Spinal cord (tissue), 10 donors: Measurements from ENCODE around the gene WDR89. TPM values are rescaled to one million over a fixed set of nuclear protein-coding genes. Genes with fewer than 3 reads are reported as not detected.
A peak's percentile ranks its signal among the peaks of the same experiment; 100 is the strongest.
"Not testable (repeated sequence)": the region's sequence is repeated elsewhere in the genome, so short reads cannot be mapped to it uniquely, and the experiment has no call there.

Source experiments
- DNase-seq, 6 donors: peaks; one replicate each; pipeline versions ENCODE4 v3.0.0 to v3.0.0-alpha.2; 2013 to 2015; ENCODE audit warnings: low spot score in 6 of 6, low read depth in 4 of 6
- H3K27ac ChIP-seq: one replicate; pipeline ENCODE4 v1.5.1; 2013; ENCODE audit warnings: low read depth, low read length, control low read depth
- H3K27me3 ChIP-seq: one replicate; pipeline ENCODE4 v1.6.1; 2013; ENCODE audit warnings: low read length; ENCODE audit not compliant: control insufficient read depth, insufficient read depth
- H3K36me3 ChIP-seq: one replicate; pipeline ENCODE4 v1.6.1; 2013; ENCODE audit warnings: low read length; ENCODE audit not compliant: control insufficient read depth, insufficient read depth
- H3K4me1 ChIP-seq: one replicate; pipeline ENCODE4 v1.6.1; 2013; ENCODE audit warnings: low read length; ENCODE audit not compliant: control insufficient read depth, insufficient read depth
- H3K4me3 ChIP-seq: one replicate; pipeline ENCODE4 v1.5.1; 2013; ENCODE audit warnings: low read depth, low read length, control low read depth
- H3K9me3 ChIP-seq: one replicate; pipeline ENCODE4 v1.6.1; 2013; ENCODE audit warnings: low read length; ENCODE audit not compliant: control insufficient read depth, insufficient read depth
- WGBS: methylation state at CpG from one replicate; pipeline ENCODE4 v1.1.5; 2013; ENCODE audit warnings: missing lambda C conversion rate; ENCODE audit not compliant: insufficient coverage; 5-methylcytosine and 5-hydroxymethylcytosine counted together
- polyA plus RNA-seq, 2 donors: library from polyadenylated mRNA; unstranded; fragments of 120-200 nt; gene quantifications; one replicate each; pipeline ENCODE4 v1.2.1, GENCODE V29; 2013; ENCODE audit not compliant: insufficient read length in 2 of 2
- total RNA-seq, 2 donors: library from RNA; depleted of rRNA in 1 of 2; stranded (reverse); fragments of 120-200 nt in 1 of 2; fragments of >200 nt in 1 of 2; gene quantifications; one replicate each; pipeline versions ENCODE4 v1.2.3 to v1.2.4, GENCODE V29; 2013 to 2014
- donor health status: healthy.

The WDR89 gene
- total and polyA plus RNA-seq, 4 donors, result 11.8 to 22.6 (median 17.1) TPM

DNA sequence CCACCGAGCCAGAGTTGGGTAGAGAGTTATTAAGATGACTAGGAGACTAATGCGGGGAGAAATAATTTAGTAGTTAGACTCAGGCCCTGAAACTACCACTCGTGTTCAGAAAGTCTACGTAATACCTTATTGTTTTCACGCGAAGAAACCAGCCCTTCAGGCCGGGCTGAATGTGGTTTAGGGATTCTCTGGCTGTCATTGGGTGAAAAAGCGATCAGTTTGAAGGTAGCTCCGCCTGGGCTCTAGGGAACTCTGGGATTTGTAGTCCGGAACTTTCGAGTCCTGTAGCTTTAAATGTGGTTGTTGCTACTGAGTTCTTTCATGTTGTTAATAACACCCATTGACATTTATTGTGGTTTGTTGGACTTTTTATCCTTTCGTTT is 549 bp upstream of the WDR89 start:
- WGBS, result 0% methylated on average over 2 of the region's 12 CpGs
- Histone ChIP-seq H3K27me3 (no peaks in the 10 kb centered on the region), H3K9me3 (no peaks in the 10 kb centered on the region), H3K36me3 (no peaks in the 10 kb centered on the region), H3K4me3 (peak overlapping the region; percentile 89), H3K27ac (peak overlapping the region; percentile 99), H3K4me1 (peaks cover 7% of the 10 kb centered on the region)
- peak; percentile 92 to 99 (median 96) for DNase-seq

GRCh38 chr14:63638493-63638892 is 3.2 kb downstream of the WDR89 start:
- WGBS, result no CpG with 5 or more reads among the region's 1 CpG
- H3K27me3 ChIP-seq, result no peaks in the 10 kb centered on the region
- H3K36me3 ChIP-seq, result no peaks in the 10 kb centered on the region
- DNase-seq, result peak in 1 of 6 donors; percentile 10
- no peaks in the 10 kb centered on the region for H3K9me3 ChIP-seq
- H3K4me1 ChIP-seq, result peaks cover 7% of the 10 kb centered on the region
- no peak overlapping the region for H3K4me3 ChIP-seq
- no peak overlapping the region for H3K27ac ChIP-seq

DNA sequence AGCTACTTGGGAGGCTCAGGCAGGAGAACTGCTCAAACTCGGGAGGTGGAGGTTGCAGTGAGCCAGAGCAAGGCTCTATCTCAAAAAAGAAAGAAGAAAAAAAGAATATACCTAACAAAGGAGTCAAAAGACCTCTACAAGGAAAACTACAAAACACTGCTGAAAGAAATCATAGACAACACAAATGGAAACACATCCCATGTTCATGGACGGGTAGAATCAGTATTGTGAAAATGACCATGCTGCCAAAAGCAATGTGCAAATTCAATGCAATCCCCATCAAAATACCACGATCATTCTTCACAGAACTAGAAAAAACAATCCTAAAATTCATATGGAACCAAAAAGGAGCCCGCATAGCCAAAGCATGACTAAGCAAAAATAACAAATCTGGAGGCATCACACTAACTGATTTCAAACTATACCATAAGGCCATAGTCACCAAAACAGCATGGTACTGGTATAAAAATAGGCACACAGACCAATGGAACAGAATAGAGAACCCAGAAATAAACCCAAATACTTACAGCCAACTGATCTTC is 5.5 kb downstream of the WDR89 start:
- not testable (repeated sequence) for H3K27ac ChIP-seq, H3K27me3 ChIP-seq, H3K4me3 ChIP-seq, H3K4me1 ChIP-seq, H3K36me3 ChIP-seq, H3K9me3 ChIP-seq, DNase-seq
- WGBS, result 100% methylated on average over 2 of the region's 4 CpGs

GRCh38 chr14:63633801-63634200 is 7.9 kb downstream of the WDR89 start:
- H3K36me3 ChIP-seq, result peaks cover under 1% of the 10 kb centered on the region
- H3K4me3 ChIP-seq, result no peak overlapping the region
- H3K9me3 ChIP-seq, result no peaks in the 10 kb centered on the region
- WGBS, result 86% methylated on average over 5 of the region's 7 CpGs
- H3K27ac ChIP-seq, result no peak overlapping the region
- H3K27me3 ChIP-seq, result no peaks in the 10 kb centered on the region
- H3K4me1 ChIP-seq, result no peaks in the 10 kb centered on the region
- DNase-seq, result peak in 2 of 6 donors; percentile 2 to 13

DNA sequence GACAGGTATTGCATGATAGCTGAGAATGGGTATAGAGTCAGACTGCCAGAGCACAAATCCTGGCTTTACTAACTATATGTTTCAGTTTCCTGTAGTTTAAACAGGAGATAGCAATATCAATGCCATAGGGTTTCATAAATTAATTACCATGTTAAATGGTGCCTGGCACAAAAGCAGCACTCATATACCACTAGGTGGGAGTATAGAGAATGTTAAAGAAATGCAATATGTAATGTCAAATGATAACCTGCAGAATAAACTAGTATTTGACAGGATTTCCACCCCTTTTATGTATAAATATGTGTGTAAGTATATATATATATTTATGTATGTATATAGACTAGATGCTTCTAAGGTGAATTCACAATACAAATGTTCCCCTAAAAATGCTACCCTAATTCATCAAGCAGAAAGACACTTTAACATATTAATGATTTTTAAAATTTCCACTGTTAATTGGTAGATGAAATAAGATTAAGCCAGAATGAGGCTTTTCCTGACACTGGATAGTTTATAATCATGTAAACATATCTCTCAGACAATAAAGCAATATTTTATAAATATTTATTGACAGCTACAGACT is 8.6 kb downstream of the WDR89 start:
- Histone ChIP-seq H3K27ac (no peak overlapping the region), H3K4me3 (no peak overlapping the region), H3K27me3 (no peaks in the 10 kb centered on the region), H3K4me1 (no peaks in the 10 kb centered on the region), H3K9me3 (no peaks in the 10 kb centered on the region), H3K36me3 (peaks cover 4% of the 10 kb centered on the region)
- DNase-seq, result peak in 2 of 6 donors; percentile 5 to 9

- WGBS, result no CpG with 5 or more reads among the region's 4 CpGs
- H3K9me3 ChIP-seq, result no peaks in the 10 kb centered on the region
- H3K36me3 ChIP-seq, result peaks cover 9% of the 10 kb centered on the region
- H3K4me3 ChIP-seq, result no peak overlapping the region
- no peak for DNase-seq
- H3K27me3 ChIP-seq, result no peaks in the 10 kb centered on the region
- no peaks in the 10 kb centered on the region for H3K4me1 ChIP-seq
- H3K27ac ChIP-seq, result no peak overlapping the region
Observed at GRCh38 chr14:63624701-63625100, 17.0 kb downstream of the WDR89 start.

DNA sequence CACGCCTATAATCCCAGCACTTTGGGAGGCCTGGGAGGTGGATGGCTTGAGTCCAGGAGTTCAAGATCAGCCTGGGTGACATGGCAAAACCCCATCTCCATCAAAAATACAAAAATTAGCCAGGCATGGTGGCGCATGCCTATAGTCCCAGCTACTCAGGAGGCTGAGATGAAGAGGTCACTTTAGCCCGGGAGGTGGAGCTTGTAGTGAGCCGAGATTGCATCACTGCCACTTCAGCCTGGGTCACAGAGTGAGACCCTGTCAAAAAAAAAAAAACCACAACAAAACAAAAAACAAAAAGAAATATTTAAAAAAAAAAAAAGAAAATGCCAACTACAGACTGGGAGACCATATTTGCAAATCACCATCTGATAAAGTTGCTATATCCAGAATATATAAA is 17.5 kb downstream of the WDR89 start:
- H3K27me3 ChIP-seq, result no peaks in the 10 kb centered on the region
- H3K4me3 ChIP-seq, result no peak overlapping the region
- peaks cover 9% of the 10 kb centered on the region for H3K36me3 ChIP-seq
- DNase-seq, result no peak
- WGBS, result no CpG with 5 or more reads among the region's 4 CpGs
- H3K4me1 ChIP-seq, result no peaks in the 10 kb centered on the region
- H3K27ac ChIP-seq, result no peak overlapping the region
- H3K9me3 ChIP-seq, result no peaks in the 10 kb centered on the region

DNA sequence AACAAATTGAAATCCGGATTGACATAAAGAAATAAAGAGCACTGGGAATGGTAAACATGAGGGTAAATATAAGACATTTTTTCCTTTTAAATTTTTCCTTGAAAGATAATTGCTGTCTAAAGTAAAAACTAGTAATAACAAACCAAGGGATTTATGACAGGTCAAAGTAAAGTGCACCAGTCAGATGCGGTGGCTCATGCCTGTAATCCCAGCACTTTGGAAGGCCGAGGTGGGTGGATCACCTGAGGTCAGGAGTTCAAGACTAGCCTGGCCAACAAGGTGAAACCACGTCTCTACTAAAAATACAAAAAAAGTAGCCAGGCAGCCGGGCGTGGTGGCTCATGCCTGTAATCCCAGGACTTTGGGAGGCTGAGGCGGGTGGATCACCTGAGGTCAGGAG is 19.7 kb downstream of the WDR89 start:
- not testable (repeated sequence) for H3K27me3 ChIP-seq, H3K4me3 ChIP-seq, H3K36me3 ChIP-seq, H3K9me3 ChIP-seq, H3K4me1 ChIP-seq, H3K27ac ChIP-seq, DNase-seq
- WGBS, result 94% methylated on average over 3 of the region's 7 CpGs

GRCh38 chr14:63616015-63616414 is 25.7 kb downstream of the WDR89 start:
- peaks cover 5% of the 10 kb centered on the region for H3K36me3 ChIP-seq
- no peak for DNase-seq
- no peaks in the 10 kb centered on the region for H3K27me3 ChIP-seq
- no peaks in the 10 kb centered on the region for H3K4me1 ChIP-seq
- H3K9me3 ChIP-seq, result peaks cover 4% of the 10 kb centered on the region
- H3K27ac ChIP-seq, result no peak overlapping the region
- no CpG with 5 or more reads among the region's 5 CpGs for WGBS
- no peak overlapping the region for H3K4me3 ChIP-seq

DNA sequence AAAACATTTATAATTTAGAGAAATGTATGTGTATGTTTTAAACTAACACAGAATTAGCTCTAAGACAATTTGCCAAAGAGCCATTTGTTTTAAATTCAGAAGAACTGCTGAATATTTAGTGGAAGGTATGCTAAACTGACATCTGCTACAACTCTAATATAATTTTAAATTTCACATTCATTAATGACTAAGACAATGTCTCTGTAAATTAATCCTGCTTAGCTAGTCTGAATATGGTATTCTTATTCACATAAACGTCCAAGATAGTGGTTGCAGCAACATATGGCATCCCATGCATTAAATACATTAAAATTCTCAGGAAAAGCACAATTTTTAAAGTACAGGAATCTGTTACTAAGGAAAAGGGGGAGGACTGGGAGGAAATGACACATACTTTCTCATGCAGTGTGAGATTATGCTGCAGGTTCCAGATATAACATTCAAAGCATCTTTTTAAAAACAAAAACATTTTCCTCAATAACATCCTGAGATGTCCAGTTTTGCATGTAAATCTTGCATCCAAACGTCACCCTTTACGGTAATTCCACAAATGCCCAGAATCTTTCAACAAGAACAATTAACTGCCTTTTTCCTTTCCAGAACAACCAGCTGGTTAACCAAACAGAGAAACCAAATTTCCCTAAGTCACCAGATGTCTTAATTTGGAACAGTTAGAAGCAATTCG is 26.9 kb downstream of the WDR89 start:
- Histone ChIP-seq H3K36me3 (peaks cover 2% of the 10 kb centered on the region), H3K4me3 (no peak overlapping the region), H3K27ac (no peak overlapping the region), H3K27me3 (no peaks in the 10 kb centered on the region), H3K4me1 (no peaks in the 10 kb centered on the region), H3K9me3 (peaks cover 4% of the 10 kb centered on the region)
- 40% methylated on average over 2 of the region's 4 CpGs for WGBS
- DNase-seq, result peak in 2 of 6 donors; percentile 8 to 90
